ENCODE measurements around the gene WDR73.

DNA sequence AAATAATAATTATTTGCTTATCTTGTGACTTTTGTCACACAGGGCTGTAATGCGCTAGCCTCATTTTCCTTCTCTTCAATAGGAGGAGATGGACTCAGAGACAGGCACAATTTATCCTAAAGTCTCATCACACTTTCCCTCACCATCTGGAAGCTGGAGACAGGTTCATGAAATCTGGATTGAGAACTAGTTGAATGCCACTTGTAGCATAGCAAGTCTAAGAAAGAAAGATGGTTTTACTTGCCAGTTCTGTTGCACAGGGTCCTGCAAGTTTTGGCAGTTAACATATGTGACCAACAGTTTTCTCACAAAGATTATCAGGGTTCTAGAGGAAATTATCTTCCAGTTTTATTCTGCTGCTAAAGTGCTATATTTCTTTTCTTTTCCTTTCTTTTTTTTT is 62.3 kb downstream of the WDR73 start:
- TF ChIP-seq GABPA (IDR thresholded peaks at IDR 0.05; ENCODE audit: borderline replicate concordance, insufficient read depth, low read length): no peak
- TF ChIP-seq EZH2 (IDR thresholded peaks at IDR 0.05; ENCODE audit: low read depth, low read length, severe bottlenecking): no peak
- no peak for TF ChIP-seq POLR2A (IDR thresholded peaks at IDR 0.05; ENCODE audit: control extremely low read depth in 1 of 2, low read depth in 2 of 2, low read length in 2 of 2)
- TF ChIP-seq CREB1 (IDR thresholded peaks at IDR 0.05): no peak
- TF ChIP-seq POLR2AphosphoS5 (IDR thresholded peaks at IDR 0.05; ENCODE audit: low read depth, low read length): no peak
- TF ChIP-seq BRCA1 (IDR thresholded peaks at IDR 0.05; ENCODE audit: low read depth, low read length): no peak
- no peak for TF ChIP-seq SRF (IDR thresholded peaks at IDR 0.05; ENCODE audit: low read depth, low read length)
